ENCODE measurements around the gene TRAFD1.

DNA sequence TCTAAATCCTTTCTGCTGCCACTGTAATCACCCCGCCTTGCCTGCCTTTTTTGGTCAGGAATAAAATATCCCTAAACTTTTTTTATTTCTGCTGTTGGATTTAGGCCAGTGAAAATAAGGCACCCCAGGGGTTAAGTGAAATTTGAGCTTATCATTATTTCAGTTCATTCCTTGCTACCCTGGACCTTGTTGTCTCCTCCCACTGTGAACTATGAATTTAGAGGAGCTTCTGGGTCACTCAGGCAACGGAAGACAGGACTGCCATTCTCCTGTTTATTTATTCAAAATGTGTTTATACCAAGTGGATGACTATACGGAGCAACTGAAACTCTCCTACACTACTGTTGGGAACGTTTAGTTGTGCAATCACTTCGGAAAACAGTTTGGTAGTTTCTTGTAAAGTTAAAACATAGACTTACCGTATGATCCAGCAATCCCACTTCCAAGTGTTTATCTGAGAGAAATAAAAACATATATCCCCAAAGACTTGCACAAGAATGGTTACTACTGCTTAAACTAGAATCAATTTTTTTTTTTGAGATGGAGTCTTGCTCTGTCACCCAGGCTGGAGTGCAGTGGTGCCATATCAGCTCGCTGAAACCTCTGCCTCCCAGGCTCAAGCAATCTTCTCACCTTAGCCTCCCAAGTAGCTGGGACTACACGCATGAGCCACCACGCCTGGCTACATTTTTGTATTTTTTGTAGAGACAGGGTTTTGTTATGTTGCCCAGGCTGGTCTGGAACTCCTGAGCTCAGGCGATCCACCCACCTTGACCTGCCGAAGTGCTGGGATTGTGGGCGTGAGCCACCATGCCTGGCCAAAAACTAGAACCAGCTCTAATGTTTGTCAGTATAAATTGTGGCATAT is 2.3 kb upstream of the TRAFD1 start:
- TF ChIP-seq POLR2A (IDR thresholded peaks at IDR 0.05) (no peak), CTCF (IDR thresholded peaks at IDR 0.05) (no peak), POLR2AphosphoS5 (IDR thresholded peaks at IDR 0.05; ENCODE audit: insufficient read depth in 1 of 2, low read depth in 1 of 2) (peak in 1 of 2 donors; percentile 17)

All from vagina (tissue), 2 donors.